Cardiac septum (tissue), 1 donor: ENCODE results near the gene GAB2. TPM values are rescaled to one million over a fixed set of nuclear protein-coding genes. Genes with fewer than 3 reads are reported as not detected.
"Not testable (repeated sequence)": the region's sequence is repeated elsewhere in the genome, so short reads cannot be mapped to it uniquely, and the experiment has no call there.

Experiments used
- DNase-seq: peaks from one replicate; pipeline ENCODE4 v3.0.0-alpha.2; 2020; ENCODE audit warnings: low spot score
- intact Hi-C: fragments of 100-400 bp; cut with DNase I; formaldehyde crosslinking; loops from one replicate; pipeline ENCODE4 v1.14.0; 2022
- total RNA-seq: library from RNA; stranded (reverse); fragmentation: NEBNext Ultra II Directional; extraction: Animal tissue kit (Norgen Biotek cat#: 25700); gene quantifications from one replicate; pipeline ENCODE4 v1.2.1, GENCODE V29; 2021
- donor health status: DM: no; HTN: no; CAD: no.

Gene GAB2
- total RNA-seq, 1 donor from 2014 or later, result 42.9 TPM

- no peak for DNase-seq
Observed at GRCh38 chr11:78295991-78296930, 121.4 kb downstream of the GAB2 start.

DNA sequence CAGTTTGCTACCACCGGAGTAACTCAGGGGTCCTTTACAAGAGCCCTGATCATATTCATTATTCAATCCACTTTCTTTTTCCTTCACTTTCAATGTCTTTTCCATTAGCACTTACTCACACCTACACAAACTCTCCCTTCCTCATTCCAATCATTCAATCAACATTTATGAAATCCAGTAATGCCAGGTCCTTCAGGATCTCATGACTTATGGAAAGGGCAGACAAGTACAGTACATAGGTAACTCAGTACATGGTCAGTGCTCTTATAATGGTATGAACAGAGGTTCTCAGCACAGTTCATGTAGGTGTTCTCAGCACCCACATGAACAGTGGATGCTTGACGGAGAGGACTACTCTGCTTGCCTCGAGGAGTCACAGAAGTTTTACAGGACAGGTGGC is 122.3 kb downstream of the GAB2 start:
- intact Hi-C loops, result no loop called here
- DNase-seq, result no peak

More at GRCh38 chr11:78295991-78296930, 121.4 kb downstream of the GAB2 start:
- intact Hi-C loops, result no loop called here

DNA sequence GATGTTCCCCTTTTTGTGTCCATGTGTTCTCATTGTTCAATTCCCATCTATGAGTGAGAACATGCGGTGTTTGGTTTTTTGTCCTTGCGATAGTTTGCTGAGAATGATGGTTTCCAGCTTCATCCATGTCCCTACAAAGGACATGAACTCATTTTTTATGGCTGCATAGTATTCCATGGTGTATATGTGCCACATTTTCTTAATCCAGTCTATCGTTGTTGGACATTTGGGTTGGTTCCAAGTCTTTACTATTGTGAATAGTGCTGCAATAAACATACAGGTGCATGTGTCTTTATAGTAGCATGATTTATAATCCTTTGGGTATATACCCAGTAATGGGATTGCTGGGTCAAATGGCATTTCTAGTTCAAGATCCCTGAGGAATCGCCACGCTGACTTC is 123.5 kb downstream of the GAB2 start:
- intact Hi-C loops, DNase-seq: not testable (repeated sequence)

DNA sequence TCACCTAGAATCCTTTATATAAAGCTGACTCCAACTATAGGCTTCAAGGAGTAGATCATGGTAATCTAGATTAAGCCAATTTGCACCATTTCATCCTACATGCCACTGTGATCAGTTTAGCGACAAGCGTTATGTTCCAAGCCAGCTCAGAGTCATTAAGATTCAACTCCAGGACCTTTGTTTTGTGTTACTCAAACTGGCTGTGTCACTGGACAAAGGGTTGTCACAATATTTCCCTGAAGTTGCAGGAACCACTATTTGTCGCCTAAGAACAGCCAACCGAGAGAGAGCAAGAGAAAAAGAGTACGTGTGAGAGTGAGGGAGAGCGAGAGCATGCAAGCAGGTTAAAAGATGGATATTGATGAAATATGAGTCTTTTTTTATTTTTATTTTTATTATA is 124.1 kb downstream of the GAB2 start:
- no peak for DNase-seq
- intact Hi-C loops, result no loop called here

DNA sequence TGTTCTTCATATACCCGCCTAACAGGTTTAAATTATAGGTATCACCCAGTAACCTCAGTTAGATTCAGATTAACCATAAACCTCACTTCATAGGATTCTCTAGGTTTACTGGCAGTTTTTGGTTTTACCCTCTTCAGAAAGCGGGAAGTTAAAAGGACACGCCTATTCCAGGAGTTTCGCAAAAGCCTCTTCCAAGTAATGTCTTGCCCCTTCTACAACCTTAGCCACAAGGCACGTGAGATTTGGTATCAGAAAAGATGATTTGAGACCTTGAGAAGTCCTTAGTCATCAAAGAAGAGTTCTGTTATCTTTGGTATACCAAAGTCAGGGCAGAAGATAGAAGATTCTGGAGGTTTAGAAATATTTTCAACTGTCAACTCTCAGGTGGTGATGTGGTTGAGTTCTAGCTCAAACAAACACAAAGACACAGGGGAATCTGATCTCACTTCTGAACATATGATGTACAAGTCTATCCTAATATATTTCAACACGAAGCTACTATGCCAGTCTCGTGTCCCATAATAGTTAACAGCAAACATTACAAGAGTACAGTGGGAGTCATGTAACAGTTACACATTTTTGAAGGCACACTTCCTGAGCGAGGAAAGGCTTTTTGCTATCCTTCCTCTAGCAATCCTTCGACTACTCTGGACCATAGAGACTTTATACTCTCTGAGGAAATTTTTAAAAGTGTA is 125.4 kb downstream of the GAB2 start:
- intact Hi-C loops, result no loop called here
- DNase-seq, result no peak

- intact Hi-C loops, result no loop called here
- no peak for DNase-seq
Observed at GRCh38 chr11:78291503-78292108, 126.0 kb downstream of the GAB2 start.

- no peak for DNase-seq
- intact Hi-C loops, result no loop called here
Observed at GRCh38 chr11:78290293-78291176, 127.1 kb downstream of the GAB2 start.

DNA sequence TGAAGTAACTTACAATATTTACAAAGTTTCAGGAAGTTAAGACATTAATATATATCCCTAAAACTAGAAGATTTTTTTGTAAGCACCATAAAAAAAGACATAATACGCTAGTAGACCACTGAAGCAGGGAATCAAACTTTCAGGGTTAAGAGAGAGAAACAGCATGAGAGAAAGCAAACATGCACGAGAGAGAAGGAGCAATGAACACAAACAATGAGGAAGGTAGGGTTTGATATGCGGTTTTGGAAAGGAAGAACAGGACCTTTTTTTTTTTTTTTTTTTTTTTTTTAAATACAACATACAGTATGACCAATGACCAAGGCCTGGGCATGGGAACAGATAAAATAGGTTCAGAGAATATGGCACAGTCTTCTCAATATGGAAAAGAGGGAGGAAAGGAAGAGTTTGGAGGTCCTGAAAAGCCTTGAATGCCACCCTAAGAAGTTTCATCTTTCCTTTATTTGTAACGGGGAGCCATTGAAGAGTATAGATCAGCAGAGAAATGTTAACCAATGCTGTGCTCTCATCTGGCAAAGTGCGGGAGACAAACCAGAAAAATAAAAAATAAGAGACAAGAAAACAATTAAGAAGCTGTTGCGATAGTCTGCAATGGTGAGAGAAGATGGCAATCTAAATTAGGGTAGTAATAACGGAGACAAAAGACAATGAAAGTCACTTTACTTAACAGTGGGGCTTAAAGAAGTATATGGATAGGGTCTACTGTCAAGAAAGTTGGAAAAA is 127.9 kb downstream of the GAB2 start:
- intact Hi-C loops, result no loop called here
- no peak for DNase-seq

GRCh38 chr11:78284260-78284659 is 133.4 kb downstream of the GAB2 start:
- intact Hi-C loops, result no loop called here
- DNase-seq, result no peak

- DNase-seq, result no peak
- intact Hi-C loops, result no loop called here
Observed at GRCh38 chr11:78282821-78283220, 134.8 kb downstream of the GAB2 start.

GRCh38 chr11:78281511-78281910 is 136.1 kb downstream of the GAB2 start:
- no peak for DNase-seq
- intact Hi-C loops, result no loop called here

- intact Hi-C loops, result no loop called here
- no peak for DNase-seq
Observed at GRCh38 chr11:78277314-78277994, 140.2 kb downstream of the GAB2 start.

GRCh38 chr11:78276311-78276710 is 141.3 kb downstream of the GAB2 start:
- intact Hi-C loops, result no loop called here
- no peak for DNase-seq

GRCh38 chr11:78274739-78275138 is 142.9 kb downstream of the GAB2 start:
- intact Hi-C loops, result loop anchor here (5.0 kb wide), 1 partner anchor 43 kb away; no protein-coding TSS in a partner anchor
- no peak for DNase-seq

- DNase-seq, result not testable (repeated sequence)
- intact Hi-C loops, result loop anchor here (5.0 kb wide), 1 partner anchor 45 kb away; no protein-coding TSS in a partner anchor
Observed at GRCh38 chr11:78272625-78273269, 144.9 kb downstream of the GAB2 start.

DNA sequence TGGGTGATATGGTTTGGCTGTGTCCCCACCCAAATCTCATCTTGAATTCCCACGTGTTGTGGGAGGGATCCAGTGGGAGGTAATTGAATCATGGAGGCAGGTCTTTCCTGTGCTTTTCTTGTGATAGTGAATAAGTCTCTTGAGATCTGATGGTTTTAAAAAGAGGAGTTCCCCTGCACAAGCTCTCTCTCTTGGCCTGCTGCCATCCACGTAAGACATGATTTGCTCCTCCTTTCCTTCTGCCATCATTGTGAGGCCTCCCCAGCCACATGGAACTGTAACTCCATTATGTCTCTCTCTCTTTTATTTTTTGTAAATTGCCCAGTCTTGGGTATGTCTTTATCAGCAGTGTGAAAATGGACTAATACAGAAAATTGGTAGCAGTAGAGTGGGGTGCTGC is 145.8 kb downstream of the GAB2 start:
- DNase-seq, result not testable (repeated sequence)
- intact Hi-C loops, result loop anchor here (5.0 kb wide), 1 partner anchor 46 kb away; no protein-coding TSS in a partner anchor

DNA sequence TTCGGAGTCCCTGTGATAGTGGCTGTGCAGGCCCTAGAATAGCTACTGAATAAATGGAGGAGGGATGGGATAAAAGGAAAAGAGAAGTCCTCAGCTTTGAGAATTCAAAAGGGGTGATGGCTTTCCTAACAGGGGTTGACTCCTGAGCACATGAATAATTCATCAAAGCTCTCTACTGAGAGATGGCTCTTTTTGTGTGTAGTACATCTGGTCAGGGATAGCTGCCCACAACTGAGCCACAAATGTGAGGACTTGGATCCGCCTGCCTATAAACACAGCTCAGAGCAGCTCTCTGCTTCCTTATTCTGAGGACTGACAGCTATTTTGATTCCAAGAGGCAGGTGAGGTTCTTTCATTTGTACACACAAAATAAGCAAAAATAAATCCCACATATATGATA is 146.6 kb downstream of the GAB2 start:
- DNase-seq, result no peak
- intact Hi-C loops, result loop anchor here (5.0 kb wide), 1 partner anchor 46 kb away; no protein-coding TSS in a partner anchor
